Measurements from ENCODE around the gene TMED7.

Gene TMED7

GRCh38 chr5:115579216-115579615 is 46.6 kb downstream of the TMED7 start:
- no peak for DNase-seq

- DNase-seq: no peak
These were observed 47.2 kb downstream of the TMED7 start for GRCh38 chr5:115578657-115579056.

GRCh38 chr5:115577741-115578140 is 48.1 kb downstream of the TMED7 start:
- no peak for DNase-seq

GRCh38 chr5:115577329-115577728 is 48.5 kb downstream of the TMED7 start:
- no peak for DNase-seq

GRCh38 chr5:115575167-115576070 is 50.4 kb downstream of the TMED7 start:
- no peak for DNase-seq

GRCh38 chr5:115573133-115573532 is 52.7 kb downstream of the TMED7 start:
- DNase-seq: no peak

- no peak for DNase-seq
These were observed 54.4 kb downstream of the TMED7 start for GRCh38 chr5:115571441-115571878.

GRCh38 chr5:115568668-115569067 is 57.2 kb downstream of the TMED7 start:
- no peak for DNase-seq

- no peak for DNase-seq
These were observed 60.6 kb downstream of the TMED7 start for GRCh38 chr5:115565233-115565632.

Measured in activated CD4-positive, alpha-beta T cell treated with anti-CD3 and anti-CD28 coated beads for 1 hour (primary cell).